Measurements from ENCODE around the gene CIDEB. TPM values are rescaled to one million over a fixed set of nuclear protein-coding genes. Genes with fewer than 3 reads are reported as not detected.

Gene CIDEB
- total and polyA plus RNA-seq, 2 of the 8 experiments (the other 6 are each of a cell fraction or from before 2014, with no cell fraction given), result 0.11 TPM; not detected in 1

DNA sequence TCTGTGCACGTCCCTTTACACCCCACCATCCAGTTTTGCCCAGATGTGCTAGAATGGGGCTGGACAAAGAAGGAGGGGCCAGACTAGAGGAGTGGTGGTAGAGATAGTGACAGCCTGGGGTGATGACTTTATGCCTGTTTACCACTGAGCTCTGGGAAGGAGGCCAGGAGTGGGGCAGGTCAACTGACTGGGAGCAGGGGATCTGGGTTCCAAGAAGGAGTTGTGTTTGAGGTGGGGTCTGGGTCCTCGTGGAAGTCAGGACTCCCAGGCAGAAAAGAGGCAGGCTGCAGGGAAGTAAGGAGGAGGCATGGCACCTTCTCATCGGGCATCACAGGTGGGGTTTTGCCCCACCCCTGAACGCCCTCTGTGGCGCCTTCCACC lies 2.5 kb upstream of the CIDEB start:
- no peak overlapping the region for H2AFZ ChIP-seq (ENCODE audit: low read length)
- no peak overlapping the region for H3K27ac ChIP-seq (ENCODE audit: low read depth, low read length)
- no peak overlapping the region for H3K14ac ChIP-seq (ENCODE audit: insufficient read length)
- H4K20me1 ChIP-seq (replicated peaks in 1 of 2; ENCODE audit: control insufficient read depth in 1 of 2, insufficient read depth in 2 of 2, low read length in 2 of 2), result peaks cover 2 to 8% of the 10 kb centered on the region in 2 experiments
- H3K9me3 ChIP-seq (ENCODE audit: insufficient read depth in 2 of 2, low read depth in 1 of 2, low read length in 1 of 2), result no peaks in the 10 kb centered on the region
- no peak overlapping the region for H3K23ac ChIP-seq (ENCODE audit: insufficient read length)
- H3K79me1 ChIP-seq (ENCODE audit: low read depth, low read length), result no peaks in the 10 kb centered on the region
- no peak overlapping the region for H2BK15ac ChIP-seq (ENCODE audit: low read length)
- no peak overlapping the region for H4K5ac ChIP-seq (ENCODE audit: insufficient read length, low read depth, low read length)
- no peak overlapping the region for H2BK120ac ChIP-seq (replicated peaks; ENCODE audit: low read depth, low read length)
- no peak overlapping the region for H4K8ac ChIP-seq (ENCODE audit: extremely low read depth, insufficient read depth, low read length)
- H3K4ac ChIP-seq (replicated peaks; ENCODE audit: insufficient read length, low read depth, low read length), result no peak overlapping the region
- no peak overlapping the region for H2BK5ac ChIP-seq (ENCODE audit: low read depth, low read length)
- no peak overlapping the region for H4K91ac ChIP-seq (replicated peaks; ENCODE audit: insufficient read length, low read length)
- H2AK5ac ChIP-seq (ENCODE audit: low read depth, low read length), result no peak overlapping the region
- POLR2A ChIA-PET (ENCODE audit: partially characterized antibody), result interaction anchor here (1.0 to 5.1 kb wide), 5 partner anchors 11 to 131 kb away, joined by 3 to 35 read pairs (median 6); partner anchors contain the start of genes DHRS1 and NOP9
- no peak overlapping the region for H3K4me3 ChIP-seq (ENCODE audit: extremely low read depth in 1 of 4, insufficient read depth in 2 of 4, low read depth in 3 of 4, low read length in 4 of 4)
- no peak overlapping the region for H3K18ac ChIP-seq (ENCODE audit: extremely low read depth, low read length)
- 91% methylated on average over 5 of the region's 5 CpGs; no CpG with 5 or more reads in 1 of the 2 experiments for WGBS, 2 experiments (ENCODE audit: extremely low coverage in 1 of 2, insufficient coverage in 1 of 2, insufficient read length in 1 of 2, insufficient replicate concordance in 2 of 2, low coverage in 1 of 2, low lambda C conversion rate in 2 of 2, missing lambda C conversion rate in 1 of 2)
- H3K9ac ChIP-seq (replicated peaks in 1 of 4; ENCODE audit: extremely low read depth in 1 of 4, low read depth in 3 of 4, low read length in 3 of 4), result no peak overlapping the region
- H2BK20ac ChIP-seq (ENCODE audit: low read length), result no peak overlapping the region
- H2BK12ac ChIP-seq (ENCODE audit: low read depth, low read length), result no peak overlapping the region
- H3K56ac ChIP-seq (replicated peaks; ENCODE audit: insufficient read length, low read depth, low read length), result no peak overlapping the region
- CTCF ChIA-PET (ENCODE audit: partially characterized antibody), result interaction anchor here (1.3 to 15.8 kb wide), 7 partner anchors 11 to 121 kb away, joined by 4 to 173 read pairs (median 36); partner anchors contain the start of genes ADCY4, DHRS1, NOP9 and RABGGTA
- H3K36me3 ChIP-seq (ENCODE audit: control insufficient read depth in 2 of 4, insufficient read depth in 4 of 4, low read length in 3 of 4), result peaks cover 9 to 17% (median 13%) of the 10 kb centered on the region in 4 experiments; a peak in 5 of 8 replicates
- no peak overlapping the region for H3K4me2 ChIP-seq (ENCODE audit: insufficient read depth in 1 of 2, low read depth in 2 of 2, low read length in 2 of 2)
- H3K79me2 ChIP-seq (ENCODE audit: control insufficient read depth in 1 of 2, insufficient read depth in 2 of 2, low read length in 2 of 2), result no peaks in the 10 kb centered on the region
- DNase-seq (ENCODE audit: low read depth in 1 of 2, low spot score in 2 of 2) (no peak), FAIRE-seq (no peak)
- H3K23me2 ChIP-seq (ENCODE audit: low read depth, low read length), result peaks cover 1% of the 10 kb centered on the region; the same call in 1 of the 2 replicates
- H3K4me1 ChIP-seq (replicated peaks in 1 of 4; ENCODE audit: control insufficient read depth in 3 of 4, insufficient read depth in 4 of 4, low read length in 3 of 4), result no peaks in the 10 kb centered on the region
- H3K27me3 ChIP-seq (replicated peaks in 1 of 4; ENCODE audit: control insufficient read depth in 3 of 4, extremely low read depth in 1 of 4, insufficient read depth in 3 of 4, low read length in 3 of 4), result no peaks in the 10 kb centered on the region
- TF ChIP-seq KDM4A (IDR thresholded peaks at IDR 0.05; ENCODE audit: low read depth, low read length, severe bottlenecking) (no peak), MAFK (IDR thresholded peaks at IDR 0.05; ENCODE audit: low read depth, low read length) (no peak), TAF1 (IDR thresholded peaks at IDR 0.05; ENCODE audit: low read depth, low read length) (no peak), EP300 (IDR thresholded peaks at IDR 0.05; ENCODE audit: borderline replicate concordance in 1 of 2, low read depth in 2 of 2, low read length in 2 of 2) (no peak)
- TF ChIP-seq, protein P1, sequence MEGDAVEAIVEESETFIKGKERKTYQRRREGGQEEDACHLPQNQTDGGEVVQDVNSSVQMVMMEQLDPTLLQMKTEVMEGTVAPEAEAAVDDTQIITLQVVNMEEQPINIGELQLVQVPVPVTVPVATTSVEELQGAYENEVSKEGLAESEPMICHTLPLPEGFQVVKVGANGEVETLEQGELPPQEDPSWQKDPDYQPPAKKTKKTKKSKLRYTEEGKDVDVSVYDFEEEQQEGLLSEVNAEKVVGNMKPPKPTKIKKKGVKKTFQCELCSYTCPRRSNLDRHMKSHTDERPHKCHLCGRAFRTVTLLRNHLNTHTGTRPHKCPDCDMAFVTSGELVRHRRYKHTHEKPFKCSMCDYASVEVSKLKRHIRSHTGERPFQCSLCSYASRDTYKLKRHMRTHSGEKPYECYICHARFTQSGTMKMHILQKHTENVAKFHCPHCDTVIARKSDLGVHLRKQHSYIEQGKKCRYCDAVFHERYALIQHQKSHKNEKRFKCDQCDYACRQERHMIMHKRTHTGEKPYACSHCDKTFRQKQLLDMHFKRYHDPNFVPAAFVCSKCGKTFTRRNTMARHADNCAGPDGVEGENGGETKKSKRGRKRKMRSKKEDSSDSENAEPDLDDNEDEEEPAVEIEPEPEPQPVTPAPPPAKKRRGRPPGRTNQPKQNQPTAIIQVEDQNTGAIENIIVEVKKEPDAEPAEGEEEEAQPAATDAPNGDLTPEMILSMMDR (IDR thresholded peaks at IDR 0.05; ENCODE audit: control extremely low read depth in 1 of 3, insufficient read depth in 1 of 3, low read depth in 1 of 3, low read length in 3 of 3), result no peak
